SK-N-SH treated with all-trans-retinoic acid at 6 μM for 48 hours (cell line): Measurements from ENCODE around the gene BRMS1.

Experiments
- ATAC-seq: fragments of 200-7000 bp; cut with Tn5 transposase; 3 replicates; pipeline ENCODE4 v1.9.1; 2020; ENCODE audit warnings: mild to moderate bottlenecking, moderate library complexity
- CREB5 ChIP-seq: fragments of 250-450 bp; sonication (Bioruptor Pico); IDR thresholded peaks from 2 replicates; pipeline ENCODE4 v1.5.1; 2020; ENCODE audit warnings: low read depth, mild to moderate bottlenecking, moderate library complexity
- CSRNP3 ChIP-seq: fragments of 250-450 bp; sonication (Bioruptor Pico); IDR thresholded peaks from 2 replicates; pipeline ENCODE4 v1.5.1; 2021; ENCODE audit warnings: mild to moderate bottlenecking, moderate library complexity
- ESRRG ChIP-seq: fragments of 250-450 bp; sonication (Bioruptor Pico); IDR thresholded peaks from 2 replicates; pipeline ENCODE4 v1.6.1; 2021; ENCODE audit warnings: mild to moderate bottlenecking
- GLIS3 ChIP-seq: fragments of 250-450 bp; sonication (Bioruptor Pico); IDR thresholded peaks from 2 replicates; pipeline ENCODE4 v1.5.0; 2020; ENCODE audit warnings: mild to moderate bottlenecking, moderate library complexity
- ISL1 ChIP-seq: fragments of 250-450 bp; sonication (Bioruptor Pico); IDR thresholded peaks from 2 replicates; pipeline ENCODE4 v2.1.2; 2022; ENCODE audit warnings: mild to moderate bottlenecking, moderate library complexity
- OSR1 ChIP-seq: fragments of 250-450 bp; sonication (Bioruptor Pico); IDR thresholded peaks from 2 replicates; pipeline ENCODE4 v1.8.0; 2022; ENCODE audit warnings: moderate library complexity, mild to moderate bottlenecking, inconsistent platforms
- PPARA ChIP-seq: fragments of 250-450 bp; sonication (Bioruptor Pico); IDR thresholded peaks from 2 replicates; pipeline ENCODE4 v1.5.0; 2020; ENCODE audit warnings: mild to moderate bottlenecking, borderline replicate concordance
- RARB ChIP-seq: fragments of 250-450 bp; sonication (Bioruptor Pico); IDR thresholded peaks from 2 replicates; pipeline ENCODE4 v1.8.0; 2021; ENCODE audit warnings: mild to moderate bottlenecking, moderate library complexity
- TCF4 ChIP-seq: fragments of 250-450 bp; sonication (Bioruptor Pico); IDR thresholded peaks from 2 replicates; pipeline ENCODE4 v1.8.0; 2021; ENCODE audit warnings: mild to moderate bottlenecking, moderate library complexity, borderline replicate concordance
- TSHZ2 ChIP-seq: fragments of 250-450 bp; sonication (Bioruptor Pico); IDR thresholded peaks from 2 replicates; pipeline ENCODE4 v1.5.0; 2020; ENCODE audit warnings: mild to moderate bottlenecking, moderate library complexity
- ZC3H10 ChIP-seq: fragments of 250-450 bp; sonication (Bioruptor Pico); IDR thresholded peaks from 2 replicates; pipeline ENCODE4 v1.5.1; 2021; ENCODE audit warnings: mild to moderate bottlenecking, moderate library complexity
- ZFP3 ChIP-seq: fragments of 250-450 bp; sonication (Bioruptor Pico); IDR thresholded peaks from 2 replicates; pipeline ENCODE4 v1.5.0; 2020; ENCODE audit warnings: mild to moderate bottlenecking, moderate library complexity
- ZFP30 ChIP-seq: fragments of 450-650 bp; formaldehyde crosslinking; IDR thresholded peaks from 2 replicates; pipeline ENCODE4 v1.5.0; 2022; ENCODE audit warnings: mild to moderate bottlenecking, moderate library complexity
- ZNF565 ChIP-seq: fragments of 450-650 bp; formaldehyde crosslinking; conservative IDR thresholded peaks from 2 replicates; pipeline ENCODE4 v1.5.0; 2020; ENCODE audit warnings: low read depth, mild to moderate bottlenecking, moderate library complexity
- ZNF70 ChIP-seq: fragments of 450-650 bp; formaldehyde crosslinking; IDR thresholded peaks from 2 replicates; pipeline ENCODE4 v1.5.0; 2020; ENCODE audit warnings: mild to moderate bottlenecking, moderate library complexity
- ZNF8 ChIP-seq: fragments of 450-650 bp; formaldehyde crosslinking; IDR thresholded peaks from 2 replicates; pipeline ENCODE4 v1.5.0; 2020; ENCODE audit warnings: mild to moderate bottlenecking, moderate library complexity
- TF ChIP-seq, protein P1 (sequence below): fragments of 250-450 bp; sonication (Bioruptor Pico); IDR thresholded peaks from 2 replicates; pipeline ENCODE4 v1.8.0; 2020; ENCODE audit warnings: mild to moderate bottlenecking, moderate library complexity, borderline replicate concordance
- TF ChIP-seq, protein P2 (sequence below): fragments of 250-450 bp; sonication (Bioruptor Pico); IDR thresholded peaks from 2 replicates; pipeline ENCODE4 v1.8.0; 2021; ENCODE audit warnings: low read depth, mild to moderate bottlenecking, moderate library complexity, borderline replicate concordance

Gene BRMS1

GRCh38 chr11:66369073-66369894 is 24.4 kb upstream of the BRMS1 start:
- ATAC-seq: no peak
- TF ChIP-seq ZNF8 (CRISPR knock-in tag) (no peak), ISL1 (CRISPR knock-in tag) (no peak), GLIS3 (no peak), ESRRG (CRISPR knock-in tag) (no peak), ZNF565 (CRISPR knock-in tag) (no peak), CSRNP3 (CRISPR knock-in tag) (no peak)
- TF ChIP-seq, all 23 proteins: peak for 0

DNA sequence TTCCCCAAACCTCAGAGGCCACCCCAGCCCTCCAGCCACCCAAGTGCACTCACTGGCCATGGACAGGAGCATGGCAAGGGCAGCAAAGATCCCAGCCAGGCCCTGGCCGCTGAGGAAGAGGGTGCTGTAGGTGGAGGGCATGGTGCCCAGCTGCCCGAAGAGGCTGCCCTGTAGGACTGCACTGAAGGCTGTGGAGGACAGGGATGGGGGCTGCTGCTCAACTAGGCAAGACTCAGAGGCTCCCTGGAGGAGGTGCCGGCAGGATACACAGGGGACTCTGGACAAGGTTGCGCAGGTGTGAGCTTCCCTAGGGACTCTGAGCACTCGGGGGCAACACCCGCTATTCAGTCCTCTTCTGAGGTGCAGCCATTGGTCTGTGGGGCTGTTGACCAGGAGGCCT is 23.6 kb upstream of the BRMS1 start:
- TF ChIP-seq OSR1 (CRISPR knock-in tag) (no peak), ZC3H10 (no peak), GLIS3 (no peak), ISL1 (CRISPR knock-in tag) (no peak), RARB (no peak), ZFP3 (CRISPR knock-in tag) (no peak), TCF4 (CRISPR knock-in tag) (no peak), CSRNP3 (CRISPR knock-in tag) (no peak), CREB5 (no peak), ZFP30 (CRISPR knock-in tag) (no peak), PPARA (CRISPR knock-in tag) (no peak), ZNF70 (CRISPR knock-in tag) (no peak), TSHZ2 (no peak), ZNF8 (CRISPR knock-in tag) (no peak)
- TF ChIP-seq, protein P1, sequence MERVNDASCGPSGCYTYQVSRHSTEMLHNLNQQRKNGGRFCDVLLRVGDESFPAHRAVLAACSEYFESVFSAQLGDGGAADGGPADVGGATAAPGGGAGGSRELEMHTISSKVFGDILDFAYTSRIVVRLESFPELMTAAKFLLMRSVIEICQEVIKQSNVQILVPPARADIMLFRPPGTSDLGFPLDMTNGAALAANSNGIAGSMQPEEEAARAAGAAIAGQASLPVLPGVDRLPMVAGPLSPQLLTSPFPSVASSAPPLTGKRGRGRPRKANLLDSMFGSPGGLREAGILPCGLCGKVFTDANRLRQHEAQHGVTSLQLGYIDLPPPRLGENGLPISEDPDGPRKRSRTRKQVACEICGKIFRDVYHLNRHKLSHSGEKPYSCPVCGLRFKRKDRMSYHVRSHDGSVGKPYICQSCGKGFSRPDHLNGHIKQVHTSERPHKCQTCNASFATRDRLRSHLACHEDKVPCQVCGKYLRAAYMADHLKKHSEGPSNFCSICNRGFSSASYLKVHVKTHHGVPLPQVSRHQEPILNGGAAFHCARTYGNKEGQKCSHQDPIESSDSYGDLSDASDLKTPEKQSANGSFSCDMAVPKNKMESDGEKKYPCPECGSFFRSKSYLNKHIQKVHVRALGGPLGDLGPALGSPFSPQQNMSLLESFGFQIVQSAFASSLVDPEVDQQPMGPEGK (CRISPR knock-in tag): no peak
- TF ChIP-seq, protein P2, sequence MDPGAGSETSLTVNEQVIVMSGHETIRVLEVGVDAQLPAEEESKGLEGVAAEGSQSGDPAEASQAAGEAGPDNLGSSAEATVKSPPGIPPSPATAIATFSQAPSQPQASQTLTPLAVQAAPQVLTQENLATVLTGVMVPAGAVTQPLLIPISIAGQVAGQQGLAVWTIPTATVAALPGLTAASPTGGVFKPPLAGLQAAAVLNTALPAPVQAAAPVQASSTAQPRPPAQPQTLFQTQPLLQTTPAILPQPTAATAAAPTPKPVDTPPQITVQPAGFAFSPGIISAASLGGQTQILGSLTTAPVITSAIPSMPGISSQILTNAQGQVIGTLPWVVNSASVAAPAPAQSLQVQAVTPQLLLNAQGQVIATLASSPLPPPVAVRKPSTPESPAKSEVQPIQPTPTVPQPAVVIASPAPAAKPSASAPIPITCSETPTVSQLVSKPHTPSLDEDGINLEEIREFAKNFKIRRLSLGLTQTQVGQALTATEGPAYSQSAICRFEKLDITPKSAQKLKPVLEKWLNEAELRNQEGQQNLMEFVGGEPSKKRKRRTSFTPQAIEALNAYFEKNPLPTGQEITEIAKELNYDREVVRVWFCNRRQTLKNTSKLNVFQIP (CRISPR knock-in tag): no peak
- ATAC-seq: no peak
